IPS DF 6.9 (cell line): Measurements from ENCODE around the gene AFTPH.

Experiments used
- DNase-seq: peaks from one replicate; pipeline ENCODE4 v3.0.0-alpha.2; 2013; ENCODE audit warnings: low read depth, low spot score
- H3K27ac ChIP-seq: one replicate; pipeline ENCODE4 v1.5.1; 2013; ENCODE audit warnings: low read length, control low read depth
- H3K27me3 ChIP-seq: 2 replicates; pipeline ENCODE4 v1.6.1; 2013; ENCODE audit warnings: mild to moderate bottlenecking, low read length; ENCODE audit not compliant: control insufficient read depth, insufficient read depth
- H3K36me3 ChIP-seq: 2 replicates; pipeline ENCODE4 v1.6.1; 2013; ENCODE audit warnings: low read length; ENCODE audit not compliant: control insufficient read depth, insufficient read depth
- H3K4me1 ChIP-seq: 2 replicates; pipeline ENCODE4 v1.6.1; 2013; ENCODE audit warnings: low read length; ENCODE audit not compliant: control insufficient read depth, insufficient read depth
- H3K4me3 ChIP-seq: 2 replicates; pipeline ENCODE4 v1.5.1; 2013; ENCODE audit warnings: mild to moderate bottlenecking, low read length
- H3K9me3 ChIP-seq: 2 replicates; pipeline ENCODE4 v1.6.1; 2013; ENCODE audit warnings: low read length, inconsistent platforms; ENCODE audit not compliant: control insufficient read depth, insufficient read depth
- WGBS: extraction: QIAGEN DNeasy Blood & Tissue Kit; methylation state at CpG from one replicate; pipeline ENCODE4 v1.1.7; 2013; ENCODE audit warnings: mixed read lengths, missing lambda C conversion rate; ENCODE audit not compliant: insufficient read length, insufficient coverage; 5-methylcytosine and 5-hydroxymethylcytosine counted together

AFTPH gene

GRCh38 chr2:64562148-64562784, 38.1 kb downstream of the AFTPH start:
- H3K27ac ChIP-seq: no peak overlapping the region
- H3K27me3 ChIP-seq: no peaks in the 10 kb centered on the region
- H3K36me3 ChIP-seq: no peaks in the 10 kb centered on the region
- no peak overlapping the region for H3K4me3 ChIP-seq
- no peak for DNase-seq
- no peaks in the 10 kb centered on the region for H3K4me1 ChIP-seq
- no peaks in the 10 kb centered on the region for H3K9me3 ChIP-seq
- no CpG with 5 or more reads among the region's 2 CpGs for WGBS

DNA sequence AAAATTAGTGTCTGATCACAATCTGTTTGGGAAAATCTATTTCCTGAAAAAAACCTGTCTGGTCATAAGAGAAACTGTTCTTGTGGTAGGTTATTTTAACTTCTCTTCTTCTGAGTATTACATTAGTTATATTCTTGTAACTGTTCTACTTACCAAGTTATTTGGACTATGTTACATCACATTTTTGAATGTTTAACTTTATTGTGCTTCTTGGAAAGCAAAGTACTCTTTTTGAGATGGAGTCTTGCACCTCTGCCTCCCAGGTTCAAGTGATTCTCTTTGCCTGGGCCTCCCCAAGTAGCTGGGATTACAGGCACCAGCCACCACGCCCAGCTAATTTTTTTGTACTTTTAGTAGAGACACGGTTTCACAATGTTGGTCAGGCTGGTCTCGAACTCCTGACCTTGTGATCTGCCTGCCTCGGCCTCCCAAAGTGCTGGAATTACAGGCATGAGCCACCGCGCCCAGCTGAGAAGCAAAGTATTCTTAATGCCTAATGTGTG, 39.4 kb downstream of the AFTPH start:
- no CpG with 5 or more reads among the region's 6 CpGs for WGBS
- H3K27ac ChIP-seq: no peak overlapping the region
- H3K4me1 ChIP-seq: no peaks in the 10 kb centered on the region
- H3K4me3 ChIP-seq: no peak overlapping the region
- H3K27me3 ChIP-seq: no peaks in the 10 kb centered on the region
- no peaks in the 10 kb centered on the region for H3K36me3 ChIP-seq
- no peak for DNase-seq
- H3K9me3 ChIP-seq: no peaks in the 10 kb centered on the region

GRCh38 chr2:64565949-64566710, 42.0 kb downstream of the AFTPH start:
- DNase-seq: no peak
- H3K4me3 ChIP-seq: no peak overlapping the region
- no peaks in the 10 kb centered on the region for H3K9me3 ChIP-seq
- H3K4me1 ChIP-seq: no peaks in the 10 kb centered on the region
- no peaks in the 10 kb centered on the region for H3K27me3 ChIP-seq
- H3K27ac ChIP-seq: no peak overlapping the region
- H3K36me3 ChIP-seq: no peaks in the 10 kb centered on the region
- no CpG with 5 or more reads among the region's 1 CpG for WGBS

DNA sequence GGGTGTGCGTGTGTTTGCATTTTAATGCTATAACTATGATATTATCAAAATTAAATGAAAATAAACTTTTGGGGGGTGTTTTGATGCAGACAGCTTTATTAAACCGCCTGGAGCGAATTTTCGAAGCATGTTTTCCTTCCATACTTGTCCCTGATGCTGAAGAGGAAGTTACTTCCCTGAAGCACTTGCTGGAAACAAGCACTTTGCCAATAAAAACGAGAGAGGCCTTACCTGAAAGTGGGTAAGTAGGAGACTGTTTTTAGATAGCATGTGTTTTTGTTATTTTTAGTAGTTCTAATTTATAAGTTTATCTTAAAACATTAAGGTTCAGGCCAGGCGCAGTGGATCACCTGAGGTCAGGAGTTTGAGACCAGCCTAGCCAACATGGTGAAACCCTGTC, 43.3 kb downstream of the AFTPH start:
- no peak for DNase-seq
- Histone ChIP-seq H3K9me3 (no peaks in the 10 kb centered on the region), H3K27ac (no peak overlapping the region), H3K27me3 (no peaks in the 10 kb centered on the region), H3K4me3 (no peak overlapping the region), H3K4me1 (no peaks in the 10 kb centered on the region), H3K36me3 (no peaks in the 10 kb centered on the region)
- no CpG with 5 or more reads among the region's 6 CpGs for WGBS

DNA sequence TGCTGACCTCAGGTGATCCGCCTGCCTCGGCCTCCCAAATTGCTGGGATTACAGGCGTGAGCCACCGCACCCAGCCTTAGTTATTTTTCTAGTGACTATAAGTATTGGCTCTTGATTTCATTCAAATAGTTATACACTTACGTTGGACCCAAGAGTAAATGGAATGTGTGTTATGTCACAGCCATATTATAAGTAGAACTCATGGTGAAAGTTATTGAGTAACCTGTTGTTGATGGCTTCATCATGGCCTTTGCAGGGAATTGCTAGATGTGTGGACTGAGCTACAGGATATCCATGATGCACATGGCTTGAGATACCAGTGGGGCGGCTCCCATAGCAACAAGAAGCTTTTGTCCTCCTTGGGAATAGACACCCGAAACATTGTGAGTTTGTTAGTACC, 44.7 kb downstream of the AFTPH start:
- H3K9me3 ChIP-seq: no peaks in the 10 kb centered on the region
- H3K36me3 ChIP-seq: no peaks in the 10 kb centered on the region
- no peaks in the 10 kb centered on the region for H3K27me3 ChIP-seq
- no peaks in the 10 kb centered on the region for H3K4me1 ChIP-seq
- WGBS: no CpG with 5 or more reads among the region's 7 CpGs
- H3K27ac ChIP-seq: no peak overlapping the region
- no peak for DNase-seq
- H3K4me3 ChIP-seq: no peak overlapping the region

DNA sequence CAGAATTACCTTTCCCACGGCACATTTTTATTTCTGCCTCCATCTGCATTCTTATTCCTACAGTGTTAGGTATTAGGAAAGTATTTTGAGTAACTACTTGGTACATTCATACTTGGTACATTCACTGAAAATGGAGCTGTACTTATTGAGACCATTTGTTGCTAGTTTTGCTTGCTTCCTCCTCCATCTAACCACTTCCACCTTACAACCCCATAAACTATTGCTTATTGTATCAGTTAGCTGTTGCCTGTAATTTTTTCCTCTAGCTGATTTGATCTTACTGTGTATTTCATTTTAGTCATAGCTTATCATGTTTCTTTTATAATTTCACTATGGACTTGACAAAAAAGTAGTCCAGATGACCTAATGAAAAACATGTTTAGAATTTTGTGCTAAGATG, 50.7 kb downstream of the AFTPH start:
- no peak for DNase-seq
- Histone ChIP-seq H3K36me3 (no peaks in the 10 kb centered on the region), H3K27me3 (no peaks in the 10 kb centered on the region), H3K4me3 (no peak overlapping the region), H3K9me3 (no peaks in the 10 kb centered on the region), H3K4me1 (no peaks in the 10 kb centered on the region), H3K27ac (no peak overlapping the region)
- no CpG with 5 or more reads among the region's 1 CpG for WGBS

- WGBS: no CpG with 5 or more reads among the region's 2 CpGs
- Histone ChIP-seq H3K27ac (no peak overlapping the region), H3K9me3 (no peaks in the 10 kb centered on the region), H3K36me3 (no peaks in the 10 kb centered on the region), H3K4me1 (no peaks in the 10 kb centered on the region), H3K4me3 (no peak overlapping the region), H3K27me3 (no peaks in the 10 kb centered on the region)
- no peak for DNase-seq
These were observed 56.9 kb downstream of the AFTPH start for GRCh38 chr2:64581018-64581417.

DNA sequence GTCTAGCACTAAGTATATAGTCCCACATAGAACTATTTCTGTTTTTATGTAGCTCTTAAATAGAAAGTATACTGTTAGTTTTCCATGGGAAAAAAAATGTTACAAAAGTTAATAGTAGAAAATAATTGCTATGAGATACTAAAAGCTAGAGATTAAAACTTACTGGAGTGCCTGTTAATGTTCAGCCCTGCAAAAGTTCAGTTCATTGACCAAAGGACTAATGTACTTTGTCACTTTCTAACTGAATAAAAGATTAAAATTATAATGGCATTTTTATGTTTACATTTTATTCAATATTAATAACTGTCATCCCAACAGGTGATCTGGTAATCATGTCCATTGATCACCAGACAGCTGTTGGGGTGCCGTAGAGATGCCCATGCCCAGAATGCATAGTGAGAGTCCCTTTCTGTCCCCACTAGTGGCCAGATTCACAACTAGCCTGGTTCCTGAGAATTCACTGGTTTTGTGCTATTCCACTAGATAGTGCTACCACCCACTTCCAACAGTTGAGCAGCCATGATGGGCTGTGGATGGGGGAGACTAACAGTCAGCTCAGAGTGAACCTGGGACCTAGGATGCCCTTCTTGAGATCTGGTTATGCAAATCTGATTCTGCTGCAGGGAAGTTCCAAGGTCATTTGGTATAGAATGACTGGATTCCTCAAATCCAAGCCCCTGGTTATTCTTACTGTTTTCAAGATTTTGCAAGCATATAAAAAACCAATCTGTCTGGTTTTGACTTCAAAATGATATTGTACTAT, 57.8 kb downstream of the AFTPH start:
- Histone ChIP-seq H3K27ac (no peak overlapping the region), H3K36me3 (no peaks in the 10 kb centered on the region), H3K27me3 (no peaks in the 10 kb centered on the region), H3K4me1 (no peaks in the 10 kb centered on the region), H3K9me3 (no peaks in the 10 kb centered on the region), H3K4me3 (no peak overlapping the region)
- no peak for DNase-seq
- WGBS: no CpG with 5 or more reads among the region's 1 CpG

GRCh38 chr2:64582774-64583340, 58.7 kb downstream of the AFTPH start:
- H3K27ac ChIP-seq: no peak overlapping the region
- no peaks in the 10 kb centered on the region for H3K9me3 ChIP-seq
- H3K4me1 ChIP-seq: no peaks in the 10 kb centered on the region
- no peaks in the 10 kb centered on the region for H3K27me3 ChIP-seq
- H3K36me3 ChIP-seq: no peaks in the 10 kb centered on the region
- WGBS: no CpG with 5 or more reads among the region's 5 CpGs
- no peak for DNase-seq
- no peak overlapping the region for H3K4me3 ChIP-seq

- H3K9me3 ChIP-seq: no peaks in the 10 kb centered on the region
- no peak for DNase-seq
- H3K4me3 ChIP-seq: no peak overlapping the region
- no peak overlapping the region for H3K27ac ChIP-seq
- H3K27me3 ChIP-seq: no peaks in the 10 kb centered on the region
- no CpG with 5 or more reads among the region's 4 CpGs for WGBS
- H3K4me1 ChIP-seq: no peaks in the 10 kb centered on the region
- no peaks in the 10 kb centered on the region for H3K36me3 ChIP-seq
These were observed 61.9 kb downstream of the AFTPH start for GRCh38 chr2:64586054-64586453.
